Raji (cell line): Measurements from ENCODE around the gene ABI2.

Experiments used
- POLR2A ChIP-seq: IDR thresholded peaks from 2 replicates; pipeline ENCODE4 v1.6.1; 2011; ENCODE audit warnings: low read depth, low read length, control low read depth; ENCODE audit not compliant: insufficient read depth

Gene ABI2

DNA sequence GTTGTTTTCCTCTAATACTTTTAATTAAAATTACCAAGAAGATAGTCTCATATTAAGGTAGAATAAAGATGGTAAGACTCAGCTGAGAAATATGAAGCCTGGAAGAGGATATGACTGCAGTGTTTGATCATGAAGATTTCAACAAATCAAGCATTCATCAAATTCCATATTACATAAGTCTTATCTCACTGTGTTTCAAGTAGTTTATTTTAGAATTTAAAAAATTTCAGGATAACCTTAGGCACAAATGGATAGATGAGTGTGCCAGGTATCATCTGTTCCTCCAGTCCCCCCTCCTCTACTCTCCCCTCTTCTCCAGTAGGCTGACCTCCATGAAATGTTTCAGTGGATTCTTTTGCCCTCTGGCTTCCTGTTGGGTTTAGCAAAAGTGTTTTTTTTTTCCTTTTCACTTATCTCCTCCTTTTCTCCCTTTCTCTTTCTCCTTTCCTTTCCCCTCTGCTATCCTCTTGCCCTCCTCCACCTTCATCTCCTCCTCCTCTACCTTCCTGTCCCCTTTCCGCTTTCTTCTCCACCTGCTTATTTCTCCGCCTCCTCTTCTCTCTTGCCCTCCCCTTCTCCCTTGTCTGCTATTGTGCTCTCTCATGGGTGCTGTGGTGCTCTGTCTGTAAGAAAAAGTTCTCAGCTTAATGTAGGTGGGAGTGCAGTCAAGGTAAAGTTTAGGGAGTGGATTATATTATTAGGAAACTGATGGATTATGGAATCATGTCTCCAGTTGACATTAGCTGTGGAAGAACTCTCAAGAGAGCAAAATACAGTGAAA lies 72.8 kb downstream of the ABI2 start:
- no peak for TF ChIP-seq POLR2A

DNA sequence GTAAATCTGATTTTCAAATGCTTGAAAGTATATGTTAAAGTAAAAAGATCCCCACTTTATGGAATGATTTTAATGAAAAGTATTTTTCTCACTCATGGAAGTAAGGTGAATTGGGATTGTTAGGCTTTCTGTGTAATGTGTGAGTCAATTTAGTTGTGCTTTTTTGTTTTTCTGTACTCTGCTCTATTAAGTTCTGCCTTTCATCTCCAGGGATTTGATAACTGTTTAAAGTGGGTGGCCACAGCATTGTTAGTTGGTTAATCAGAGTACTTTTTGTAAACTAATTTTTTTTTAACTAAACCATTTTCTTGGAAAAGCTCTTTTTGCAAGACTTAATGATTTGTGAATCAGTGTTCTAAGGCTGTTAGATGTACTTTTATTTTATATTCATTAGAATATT lies 76.8 kb downstream of the ABI2 start:
- TF ChIP-seq POLR2A: no peak

DNA sequence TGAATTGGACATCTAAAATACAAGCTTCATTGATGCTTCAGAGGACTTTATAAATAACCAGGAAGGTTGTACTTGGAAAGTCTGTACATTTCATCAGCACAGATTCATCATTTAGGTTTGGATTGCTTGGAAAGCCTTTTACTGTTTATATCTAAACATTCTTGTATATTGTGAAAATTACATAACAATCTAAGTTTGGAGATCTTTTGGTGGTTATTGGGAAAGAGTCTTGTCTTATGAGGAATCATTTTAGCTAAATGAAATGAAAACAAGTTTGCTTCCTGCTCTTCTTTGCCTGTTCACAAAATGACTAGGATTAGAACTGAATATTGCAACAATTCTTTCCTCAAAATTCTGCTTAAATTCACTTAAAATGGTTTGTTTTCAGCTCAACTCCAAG lies 79.3 kb downstream of the ABI2 start:
- TF ChIP-seq POLR2A: no peak

DNA sequence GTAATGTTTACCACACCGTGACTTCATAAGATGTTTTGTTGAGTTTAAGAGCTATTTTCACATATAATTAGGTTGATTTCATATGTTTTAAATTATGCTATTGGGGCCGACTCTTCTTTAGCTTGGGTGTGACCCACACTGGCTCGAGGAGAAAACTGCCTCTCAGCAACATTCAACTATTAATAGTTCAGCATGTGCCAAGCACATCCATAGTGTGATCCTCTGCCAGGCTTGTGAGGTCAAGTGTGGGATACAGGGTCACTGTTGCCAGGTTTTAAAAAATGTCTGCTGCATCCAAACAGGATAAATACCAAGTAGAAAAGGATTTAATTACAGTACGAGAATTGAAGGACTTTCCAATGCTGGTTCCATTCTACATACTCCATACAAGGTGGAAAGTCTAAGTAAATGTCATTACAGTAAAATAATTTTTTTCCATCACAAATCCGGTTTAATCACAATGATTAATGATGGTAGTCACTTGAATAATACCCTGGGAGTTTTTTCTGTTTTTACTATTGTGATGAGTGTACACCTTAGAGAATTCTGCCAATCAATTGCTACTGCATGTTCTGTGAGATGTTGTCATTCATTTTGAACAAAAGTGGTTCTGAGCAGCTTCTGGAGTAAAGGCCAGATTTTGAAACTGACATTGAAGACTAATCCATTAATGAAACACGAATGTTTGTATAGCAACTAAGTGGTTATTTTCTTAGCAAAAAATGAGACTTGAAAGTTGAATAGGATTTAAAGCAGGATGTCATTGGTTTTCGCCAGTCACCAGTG lies 84.5 kb downstream of the ABI2 start:
- TF ChIP-seq POLR2A: no peak

DNA sequence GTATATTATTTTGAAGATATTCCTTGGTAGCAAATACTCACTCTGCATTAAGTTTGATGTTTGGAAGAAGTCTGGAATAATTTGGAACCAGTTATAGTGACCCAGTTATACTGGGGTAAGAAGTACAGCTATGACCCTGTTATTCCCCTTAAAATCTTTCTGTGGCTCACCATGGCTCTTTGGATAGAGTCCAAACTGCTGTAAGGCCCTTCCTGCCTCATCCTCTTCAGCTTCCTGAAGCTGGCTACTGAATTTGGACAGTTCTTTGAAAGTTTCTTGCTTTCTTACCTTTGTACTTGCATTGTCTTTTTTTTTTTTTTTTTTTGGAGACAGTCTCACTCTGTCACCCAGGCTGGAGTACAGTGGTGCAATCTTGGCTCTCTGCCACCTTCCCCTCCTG lies 85.6 kb downstream of the ABI2 start:
- TF ChIP-seq POLR2A: no peak

DNA sequence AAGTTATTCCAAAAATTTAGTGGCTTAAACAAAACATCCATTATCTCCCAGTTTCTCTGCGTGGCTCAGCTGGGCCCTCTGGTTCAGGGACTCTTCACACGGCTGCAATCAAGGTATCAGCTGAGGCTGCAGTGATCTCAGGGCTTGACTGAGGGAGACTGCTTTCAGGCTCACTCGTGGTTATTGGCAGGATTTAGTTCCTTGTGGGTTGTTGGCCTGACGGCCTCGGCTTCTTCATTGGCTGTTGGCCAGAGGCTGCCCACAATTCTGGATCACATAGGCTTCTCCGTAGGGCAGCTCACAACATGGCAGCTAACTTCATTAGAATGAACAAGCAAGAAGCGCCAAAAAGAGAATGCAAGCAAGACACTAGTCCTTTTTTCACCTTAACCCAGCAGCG lies 90.1 kb downstream of the ABI2 start:
- no peak for TF ChIP-seq POLR2A

DNA sequence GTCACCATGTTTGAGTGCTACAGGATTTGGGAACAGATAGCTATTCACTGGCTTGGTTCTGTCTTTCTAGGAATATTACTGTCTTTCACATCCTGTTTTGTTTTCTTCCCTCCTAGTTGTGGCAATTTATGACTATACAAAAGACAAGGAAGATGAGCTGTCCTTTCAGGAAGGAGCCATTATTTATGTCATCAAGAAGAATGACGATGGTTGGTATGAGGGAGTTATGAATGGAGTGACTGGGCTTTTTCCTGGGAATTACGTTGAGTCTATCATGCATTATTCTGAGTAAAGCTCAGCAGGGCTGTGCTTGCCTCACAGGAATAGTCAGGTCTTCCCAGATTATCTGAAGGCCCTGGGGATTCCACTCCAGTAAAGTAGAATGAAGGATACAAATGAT lies 98.9 kb downstream of the ABI2 start:
- no peak for TF ChIP-seq POLR2A

DNA sequence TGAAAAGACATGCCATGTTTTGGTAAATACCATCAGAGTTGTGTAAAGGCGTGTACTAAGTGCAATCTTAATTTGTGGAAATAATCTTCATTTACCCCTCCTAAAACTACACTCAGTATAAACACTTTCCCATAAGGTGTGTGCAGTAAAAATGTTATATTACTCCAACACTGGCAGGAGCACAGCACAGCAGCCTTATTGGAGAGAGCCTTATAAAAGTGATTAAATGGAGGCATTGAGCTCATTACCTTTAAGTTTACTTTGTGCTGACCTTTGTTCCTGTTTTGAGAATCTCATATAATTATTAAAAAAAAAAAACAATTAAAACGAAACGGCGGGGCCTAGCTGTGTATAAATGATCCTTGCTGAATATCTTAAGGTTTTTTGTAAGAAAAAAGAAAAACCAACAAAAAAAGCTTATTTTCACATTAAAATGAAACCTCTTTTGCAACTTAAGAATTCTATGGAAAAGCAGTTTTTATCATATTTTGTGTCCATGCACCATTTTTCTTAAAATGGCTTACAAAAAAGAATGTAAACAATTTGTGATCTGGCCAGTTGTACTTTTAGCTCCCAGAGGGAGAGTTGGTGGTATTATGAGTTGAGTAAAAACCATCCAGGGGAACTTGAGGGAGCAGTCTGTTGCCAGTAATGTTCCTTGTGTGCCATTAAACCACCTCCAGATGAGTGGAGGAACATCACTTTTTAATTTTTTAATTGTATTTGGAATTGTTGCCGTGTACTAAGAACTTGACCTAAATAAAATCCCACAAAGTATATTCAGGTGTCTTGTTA lies 103.4 kb downstream of the ABI2 start:
- TF ChIP-seq POLR2A: no peak

DNA sequence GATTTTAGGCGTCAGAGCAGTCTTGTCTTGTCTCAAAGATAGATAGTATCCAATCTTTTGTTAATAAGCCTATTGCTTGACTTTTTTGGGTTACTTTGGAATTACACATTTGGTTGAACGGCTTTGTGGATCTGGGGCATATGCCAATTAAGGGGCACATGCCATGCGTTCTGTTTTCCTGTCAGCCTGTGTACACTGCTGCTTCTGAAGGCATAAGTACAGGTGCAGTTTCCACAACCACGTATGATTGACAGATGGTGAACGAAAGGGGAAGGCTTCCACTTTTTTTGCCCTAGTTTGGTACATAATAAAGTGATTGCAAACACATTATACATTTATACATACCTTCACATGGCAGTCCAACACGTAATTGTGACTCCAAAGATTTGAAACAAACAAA lies 104.6 kb downstream of the ABI2 start:
- no peak for TF ChIP-seq POLR2A

DNA sequence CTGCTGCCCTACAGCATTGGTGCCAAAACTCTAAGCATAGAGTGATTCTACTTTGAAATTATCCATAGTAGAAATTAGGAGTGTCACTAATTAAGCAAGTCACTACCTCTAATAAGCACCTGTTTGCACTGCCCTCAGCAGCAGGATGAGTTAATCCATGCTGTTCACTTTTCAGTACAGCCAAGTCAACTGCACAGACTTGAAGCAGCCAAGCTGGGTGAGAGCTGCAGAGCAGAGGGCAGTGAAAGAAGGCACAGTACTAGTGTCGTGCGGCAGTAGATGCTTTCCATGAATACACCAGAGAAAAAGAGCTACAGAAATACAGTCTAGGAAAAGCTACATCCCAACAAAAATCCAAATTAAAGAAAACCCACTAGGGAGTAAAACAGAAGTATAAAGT lies 108.3 kb downstream of the ABI2 start:
- TF ChIP-seq POLR2A: no peak

DNA sequence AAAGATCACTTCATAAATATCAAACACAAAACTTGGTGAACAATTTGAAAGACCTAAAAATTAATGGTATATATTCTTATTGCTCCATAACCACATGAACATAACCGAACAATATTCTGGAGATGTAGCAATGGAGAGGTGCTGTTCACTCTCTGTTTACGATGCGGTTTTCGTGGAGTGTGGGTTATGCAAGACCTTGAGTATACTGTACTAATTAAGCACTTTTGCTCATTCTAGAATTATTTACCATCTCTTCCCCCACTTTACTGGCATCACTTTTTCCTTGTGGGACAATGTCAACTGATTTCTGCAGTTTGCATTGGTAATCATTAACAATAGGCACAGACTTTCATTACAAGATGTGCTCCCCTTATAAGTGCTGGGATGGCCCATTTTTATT lies 109.3 kb downstream of the ABI2 start:
- no peak for TF ChIP-seq POLR2A

DNA sequence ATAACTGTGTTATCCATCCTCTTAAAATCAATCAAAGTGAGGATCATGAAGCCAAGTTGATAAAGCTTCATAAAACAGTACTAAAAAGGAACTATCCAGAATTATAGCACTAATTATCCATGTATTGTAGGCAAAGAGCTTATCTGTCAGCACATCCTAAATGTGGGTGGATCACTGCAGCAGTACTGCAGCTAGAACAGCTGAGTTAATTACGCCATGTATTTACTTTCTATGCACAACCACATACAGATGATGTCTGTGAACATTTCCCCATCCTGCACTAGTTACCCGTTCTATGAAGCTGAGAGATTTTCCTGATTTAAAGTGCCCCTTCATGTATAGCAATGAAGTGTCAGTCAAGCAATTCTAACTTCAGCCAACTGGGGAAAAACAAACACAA lies 110.3 kb downstream of the ABI2 start:
- no peak for TF ChIP-seq POLR2A

DNA sequence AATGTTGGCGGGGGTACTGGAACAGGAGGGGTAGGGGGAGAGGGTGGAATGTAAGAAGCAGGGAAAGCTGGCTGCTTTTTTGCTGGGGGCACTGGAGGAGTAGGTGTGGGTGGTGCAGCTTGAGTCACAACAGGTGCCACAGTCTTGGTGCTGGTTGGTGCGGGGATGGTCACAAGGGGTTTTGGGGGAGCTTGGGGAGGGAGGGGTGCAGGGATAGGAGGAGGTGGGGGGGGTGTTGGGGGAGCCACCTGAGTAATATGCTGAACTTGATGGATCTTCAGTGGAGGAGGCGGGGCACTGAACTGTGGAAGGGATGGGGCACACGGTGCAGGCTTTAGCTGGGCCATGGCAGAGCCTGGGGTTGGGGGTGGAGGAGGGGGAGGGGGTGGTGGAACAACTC lies 112.5 kb downstream of the ABI2 start:
- no peak for TF ChIP-seq POLR2A

DNA sequence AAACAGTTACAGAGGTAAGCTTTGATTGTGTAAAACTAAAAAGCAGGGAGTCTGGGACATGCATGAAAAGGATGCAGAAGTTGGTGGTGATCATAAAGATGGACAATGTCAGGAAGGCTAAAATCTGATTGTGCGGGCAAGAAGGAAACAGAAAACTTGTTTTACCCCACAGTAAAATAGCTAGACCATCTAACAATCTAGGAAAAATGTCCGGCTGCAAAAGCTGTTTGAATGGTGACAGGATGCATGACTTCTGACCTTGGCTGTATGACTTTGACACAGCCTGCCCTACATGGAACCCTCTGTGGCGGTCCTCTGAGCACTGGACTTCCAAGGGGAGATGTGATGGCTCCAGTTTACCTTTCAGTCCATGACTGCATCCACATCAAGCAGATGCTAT lies 113.3 kb downstream of the ABI2 start:
- no peak for TF ChIP-seq POLR2A

DNA sequence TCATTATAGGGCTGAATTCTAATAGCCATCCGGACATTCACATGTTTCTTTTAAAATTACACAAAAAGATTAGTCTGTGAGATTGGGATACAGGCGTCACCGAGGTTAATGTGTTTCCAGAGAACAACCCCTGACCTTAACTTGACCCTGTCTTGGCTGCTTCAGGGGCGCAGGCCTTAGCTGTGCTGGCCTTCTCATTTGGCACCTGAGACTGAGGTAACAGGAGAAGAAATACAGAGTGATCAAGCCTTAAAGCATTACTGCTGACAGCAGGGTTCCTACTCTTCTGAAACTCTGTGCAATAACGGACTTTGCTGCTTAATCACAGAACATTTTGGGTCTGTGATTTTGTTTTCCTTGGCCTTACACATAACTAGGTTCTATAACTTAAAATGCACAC lies 114.3 kb downstream of the ABI2 start:
- no peak for TF ChIP-seq POLR2A

DNA sequence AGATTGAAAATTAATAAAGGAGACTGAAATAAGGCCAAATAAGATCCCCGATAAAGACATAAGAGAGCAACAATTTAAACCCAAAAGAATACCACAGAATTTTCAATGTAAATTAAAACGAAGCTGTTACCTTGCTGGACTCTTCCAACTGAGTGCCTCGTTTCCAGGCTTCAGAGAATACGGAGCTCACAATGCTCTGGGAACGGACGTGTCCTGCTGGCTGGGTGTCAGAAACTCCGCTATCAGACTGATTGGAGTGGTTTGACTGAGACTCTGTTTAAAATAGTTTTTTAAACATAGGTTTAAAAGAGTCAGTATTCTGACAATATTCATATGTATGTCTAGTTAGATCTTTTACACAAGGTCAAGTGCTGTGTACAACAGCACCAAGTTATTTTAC lies 116.5 kb downstream of the ABI2 start:
- no peak for TF ChIP-seq POLR2A

DNA sequence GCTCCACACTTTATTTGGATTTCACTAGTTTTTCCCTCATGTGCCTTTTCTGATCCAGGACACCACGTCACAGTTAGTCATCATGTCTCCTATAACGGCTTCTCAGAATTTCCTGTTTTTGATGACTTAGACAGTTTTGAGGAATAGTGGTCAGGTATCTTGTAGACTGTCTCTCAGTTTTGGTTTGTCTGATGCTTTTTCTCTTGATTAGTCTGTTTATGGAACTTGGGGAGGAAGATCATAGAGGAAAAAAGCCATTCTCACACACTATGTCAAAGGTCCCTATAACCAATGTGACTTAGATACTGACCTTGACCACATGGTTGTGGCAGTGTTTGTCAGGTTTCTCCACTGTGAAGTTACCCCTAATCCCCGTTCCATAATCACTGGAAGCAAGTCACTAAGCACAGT lies 117.9 kb downstream of the ABI2 start:
- no peak for TF ChIP-seq POLR2A

DNA sequence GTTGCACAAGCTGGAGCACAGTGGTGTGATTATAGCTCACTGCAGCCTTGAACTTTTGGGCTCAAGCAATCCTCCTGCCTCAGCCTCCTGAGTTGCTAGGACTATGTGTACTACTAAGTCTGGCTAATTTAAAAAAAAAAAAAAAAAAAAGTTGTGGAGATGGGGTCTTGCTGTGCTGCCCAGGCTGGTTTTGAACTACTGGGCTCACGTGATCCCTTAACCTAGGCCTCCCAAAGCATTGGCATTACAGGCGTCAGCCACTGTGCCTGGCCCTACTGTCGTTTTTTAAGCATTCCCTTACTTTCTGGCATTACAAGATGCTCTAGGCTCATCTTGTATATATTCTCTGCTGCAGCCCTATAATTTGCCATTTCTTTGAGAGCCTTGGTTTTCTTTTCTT lies 118.6 kb downstream of the ABI2 start:
- no peak for TF ChIP-seq POLR2A
